MV-4-11 (cell line): ENCODE measurements around the gene ECT2.
A peak's percentile ranks its signal among the peaks of the same experiment; 100 is the strongest.
"Not testable (repeated sequence)": the region's sequence is repeated elsewhere in the genome, so short reads cannot be mapped to it uniquely, and the experiment has no call there.

Source experiments
- DNase-seq: peaks from one replicate; lab custom pipeline; 2025; lab: John Stamatoyannopoulos, UW

ECT2 gene

GRCh38 chr3:172739462-172739861 lies 11.1 kb upstream of the ECT2 start:
- DNase-seq = no peak

- DNase-seq = no peak
Observed at GRCh38 chr3:172746475-172746874, 4.1 kb upstream of the ECT2 start.

- DNase-seq = no peak
Observed at GRCh38 chr3:172749230-172749965, 1.1 kb upstream of the ECT2 start.

- no peak for DNase-seq
Observed at GRCh38 chr3:172750069-172750367, 508 bp upstream of the ECT2 start.

- DNase-seq = peak; percentile 76
Observed at GRCh38 chr3:172751175-172751704, 714 bp downstream of the ECT2 start.

- no peak for DNase-seq
Observed at GRCh38 chr3:172752651-172753050, 2.1 kb downstream of the ECT2 start.

GRCh38 chr3:172753125-172753524 lies 2.6 kb downstream of the ECT2 start:
- no peak for DNase-seq

GRCh38 chr3:172760416-172760815 lies 9.9 kb downstream of the ECT2 start:
- not testable (repeated sequence) for DNase-seq

- DNase-seq = no peak
Observed at GRCh38 chr3:172766241-172766640, 15.7 kb downstream of the ECT2 start.

- no peak for DNase-seq
Observed at GRCh38 chr3:172766718-172767405, 16.3 kb downstream of the ECT2 start.

- no peak for DNase-seq
Observed at GRCh38 chr3:172770382-172770781, 19.9 kb downstream of the ECT2 start.

- no peak for DNase-seq
Observed at GRCh38 chr3:172771672-172772071, 21.1 kb downstream of the ECT2 start.

- DNase-seq = peak; percentile 58
Observed at GRCh38 chr3:172776049-172776717, 25.7 kb downstream of the ECT2 start.

GRCh38 chr3:172777901-172778300 lies 27.4 kb downstream of the ECT2 start:
- no peak for DNase-seq

- no peak for DNase-seq
Observed at GRCh38 chr3:172782235-172782634, 31.7 kb downstream of the ECT2 start.

GRCh38 chr3:172786036-172786435 lies 35.5 kb downstream of the ECT2 start:
- no peak for DNase-seq

- DNase-seq = no peak
Observed at GRCh38 chr3:172787019-172787418, 36.5 kb downstream of the ECT2 start.

GRCh38 chr3:172787746-172788145 lies 37.2 kb downstream of the ECT2 start:
- no peak for DNase-seq

- DNase-seq = no peak
Observed at GRCh38 chr3:172799246-172799645, 48.7 kb downstream of the ECT2 start.

- peak; percentile 16 for DNase-seq
Observed at GRCh38 chr3:172800156-172800555, 49.6 kb downstream of the ECT2 start.

- DNase-seq = no peak
Observed at GRCh38 chr3:172803489-172803888, 53.0 kb downstream of the ECT2 start.

GRCh38 chr3:172804323-172804722 lies 53.8 kb downstream of the ECT2 start:
- no peak for DNase-seq

- DNase-seq = peak; percentile 31
Observed at GRCh38 chr3:172808969-172809546, 58.5 kb downstream of the ECT2 start.
